Measurements from ENCODE around the gene ADAM23. TPM values are rescaled to one million over a fixed set of nuclear protein-coding genes. Genes with fewer than 3 reads are reported as not detected.

ADAM23 gene
- total RNA-seq, 4 donors from 2014 or later = 0.20 to 3.0 (median 0.65) TPM

DNA sequence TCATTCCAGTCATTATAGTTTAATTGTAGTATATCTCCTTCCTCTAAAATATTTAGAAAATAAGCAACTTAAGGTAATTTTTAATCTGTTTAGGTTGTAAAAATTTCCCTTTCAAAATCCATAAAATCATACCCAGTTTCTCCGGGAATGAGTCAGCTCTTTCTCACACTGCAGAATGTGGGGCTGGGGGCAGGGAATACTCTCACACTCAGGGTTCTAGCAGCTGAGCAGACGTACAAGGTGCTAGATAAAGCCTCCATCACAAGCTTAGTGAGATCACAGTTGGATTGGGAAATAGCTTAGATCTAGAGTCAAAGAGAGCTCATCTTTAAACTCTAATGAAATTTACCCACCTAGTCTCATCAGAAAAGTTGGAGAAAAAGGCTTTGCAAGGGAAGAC, 119.0 kb downstream of the ADAM23 start:
- H3K36me3 ChIP-seq = no peaks in the 10 kb centered on the region
- H3K4me3 ChIP-seq (replicated peaks in 1 of 3) = no peak overlapping the region
- 87 to 94% methylated on average over 2 of the region's 2 CpGs for WGBS, 2 donors
- DNase-seq = no peak
- no peak overlapping the region for H3K27ac ChIP-seq
- TF ChIP-seq POLR2A (IDR thresholded peaks at IDR 0.05) = no peak
- TF ChIP-seq, protein P1, sequence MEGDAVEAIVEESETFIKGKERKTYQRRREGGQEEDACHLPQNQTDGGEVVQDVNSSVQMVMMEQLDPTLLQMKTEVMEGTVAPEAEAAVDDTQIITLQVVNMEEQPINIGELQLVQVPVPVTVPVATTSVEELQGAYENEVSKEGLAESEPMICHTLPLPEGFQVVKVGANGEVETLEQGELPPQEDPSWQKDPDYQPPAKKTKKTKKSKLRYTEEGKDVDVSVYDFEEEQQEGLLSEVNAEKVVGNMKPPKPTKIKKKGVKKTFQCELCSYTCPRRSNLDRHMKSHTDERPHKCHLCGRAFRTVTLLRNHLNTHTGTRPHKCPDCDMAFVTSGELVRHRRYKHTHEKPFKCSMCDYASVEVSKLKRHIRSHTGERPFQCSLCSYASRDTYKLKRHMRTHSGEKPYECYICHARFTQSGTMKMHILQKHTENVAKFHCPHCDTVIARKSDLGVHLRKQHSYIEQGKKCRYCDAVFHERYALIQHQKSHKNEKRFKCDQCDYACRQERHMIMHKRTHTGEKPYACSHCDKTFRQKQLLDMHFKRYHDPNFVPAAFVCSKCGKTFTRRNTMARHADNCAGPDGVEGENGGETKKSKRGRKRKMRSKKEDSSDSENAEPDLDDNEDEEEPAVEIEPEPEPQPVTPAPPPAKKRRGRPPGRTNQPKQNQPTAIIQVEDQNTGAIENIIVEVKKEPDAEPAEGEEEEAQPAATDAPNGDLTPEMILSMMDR (IDR thresholded peaks at IDR 0.05) = no peak
- no peaks in the 10 kb centered on the region for H3K4me1 ChIP-seq
- no peaks in the 10 kb centered on the region for H3K9me3 ChIP-seq
- H3K27me3 ChIP-seq = no peaks in the 10 kb centered on the region
- intact Hi-C loops (cut with DNase I) = no loop called here

- intact Hi-C loops (cut with DNase I) = no loop called here
- H3K4me3 ChIP-seq (replicated peaks in 1 of 3) = no peak overlapping the region
- DNase-seq = no peak
- H3K27ac ChIP-seq = no peak overlapping the region
- WGBS, 2 donors = 81 to 84% methylated on average over 2 of the region's 2 CpGs
- no peaks in the 10 kb centered on the region for H3K36me3 ChIP-seq
- TF ChIP-seq, protein P1 (IDR thresholded peaks at IDR 0.05) = no peak
- no peak for TF ChIP-seq POLR2A (IDR thresholded peaks at IDR 0.05)
- H3K4me1 ChIP-seq = no peaks in the 10 kb centered on the region
- H3K9me3 ChIP-seq = no peaks in the 10 kb centered on the region
- H3K27me3 ChIP-seq = no peaks in the 10 kb centered on the region
These were observed 120.0 kb downstream of the ADAM23 start for GRCh38 chr2:206563374-206563773.

- H3K4me1 ChIP-seq = no peaks in the 10 kb centered on the region
- H3K36me3 ChIP-seq = no peaks in the 10 kb centered on the region
- DNase-seq = no peak
- no peak overlapping the region for H3K4me3 ChIP-seq (replicated peaks in 1 of 3)
- no peak for TF ChIP-seq POLR2A (IDR thresholded peaks at IDR 0.05)
- TF ChIP-seq, protein P1 (IDR thresholded peaks at IDR 0.05) = no peak
- 81 to 87% methylated on average over 4 of the region's 4 CpGs for WGBS, 2 donors
- no peaks in the 10 kb centered on the region for H3K9me3 ChIP-seq
- H3K27ac ChIP-seq = no peak overlapping the region
- intact Hi-C loops (cut with DNase I) = no loop called here
- no peaks in the 10 kb centered on the region for H3K27me3 ChIP-seq
These were observed 122.3 kb downstream of the ADAM23 start for GRCh38 chr2:206565666-206566065.

DNA sequence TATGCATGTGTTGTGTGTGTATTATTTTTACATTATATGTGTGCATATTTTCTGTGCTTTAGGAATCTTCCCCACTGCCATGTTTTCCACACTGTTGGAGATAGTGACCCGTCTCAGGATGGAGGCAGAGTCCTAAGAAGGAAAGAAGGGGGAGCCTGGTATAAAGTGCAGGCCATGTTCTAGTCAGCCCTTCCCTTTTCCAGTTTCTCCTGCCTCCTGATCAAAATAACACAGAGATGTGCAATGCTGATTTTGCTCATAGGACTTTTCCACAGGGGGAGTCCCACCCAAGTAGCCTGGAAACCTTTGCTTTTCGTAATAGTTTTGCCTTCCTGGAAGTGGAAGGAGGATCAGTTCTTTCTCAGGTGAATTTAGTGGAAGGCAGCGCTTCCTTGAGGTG, 126.1 kb downstream of the ADAM23 start:
- TF ChIP-seq POLR2A (IDR thresholded peaks at IDR 0.05) = no peak
- TF ChIP-seq, protein P1 (IDR thresholded peaks at IDR 0.05) = no peak
- WGBS, 2 donors = 83 to 92% methylated on average over 3 of the region's 3 CpGs
- H3K9me3 ChIP-seq = no peaks in the 10 kb centered on the region
- no peaks in the 10 kb centered on the region for H3K36me3 ChIP-seq
- H3K27me3 ChIP-seq = no peaks in the 10 kb centered on the region
- no peak overlapping the region for H3K4me3 ChIP-seq (replicated peaks in 1 of 3)
- intact Hi-C loops (cut with DNase I) = no loop called here
- DNase-seq = no peak
- H3K4me1 ChIP-seq = no peaks in the 10 kb centered on the region
- no peak overlapping the region for H3K27ac ChIP-seq

DNA sequence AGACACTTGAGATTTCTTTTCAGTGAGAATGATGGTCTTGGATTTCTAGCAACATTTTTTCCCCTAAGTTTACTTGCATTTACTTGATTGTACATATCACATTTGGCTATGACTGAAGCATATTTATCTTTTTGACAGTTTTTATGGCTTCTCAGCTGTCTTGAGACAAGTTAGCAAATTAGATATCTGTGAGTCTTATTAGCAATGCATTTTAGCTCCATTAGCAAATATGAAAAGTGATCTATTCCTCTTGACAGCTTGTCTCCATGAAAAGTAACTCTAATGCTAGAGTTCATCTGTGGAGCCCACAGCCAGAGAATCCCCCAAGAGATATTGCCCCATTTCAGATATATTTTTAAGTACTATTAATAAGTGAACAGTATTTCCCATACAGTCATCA, 126.9 kb downstream of the ADAM23 start:
- Histone ChIP-seq H3K27ac (no peak overlapping the region), H3K36me3 (no peaks in the 10 kb centered on the region), H3K4me1 (no peaks in the 10 kb centered on the region), H3K27me3 (no peaks in the 10 kb centered on the region), H3K9me3 (no peaks in the 10 kb centered on the region), H3K4me3 (replicated peaks in 1 of 3) (no peak overlapping the region)
- intact Hi-C loops (cut with DNase I) = no loop called here
- TF ChIP-seq POLR2A (IDR thresholded peaks at IDR 0.05) = no peak
- TF ChIP-seq, protein P1 (IDR thresholded peaks at IDR 0.05) = no peak
- no peak for DNase-seq

All from thyroid gland (tissue), 4 donors.